Smooth muscle cell (in vitro differentiated cells): ENCODE data around the gene TSPAN16. TPM values are rescaled to one million over a fixed set of nuclear protein-coding genes. Genes with fewer than 3 reads are reported as not detected.
A peak's percentile ranks its signal among the peaks of the same experiment; 100 is the strongest.

Experiments
- DNase-seq: peaks from one replicate; lab custom pipeline; 2025; ENCODE audit not compliant: unreplicated experiment; lab: John Stamatoyannopoulos, UW
- H2AFZ ChIP-seq: fragments of 200-600 bp; sonication (generic); 2 replicates; pipeline ENCODE4 v1.6.0; 2016; ENCODE audit warnings: antibody characterized with exemption, low read depth, mild to moderate bottlenecking
- H3F3A ChIP-seq: fragments of 200-600 bp; sonication (generic); 2 replicates; pipeline ENCODE4 v1.6.0; 2017; ENCODE audit warnings: antibody characterized with exemption, low read depth
- H3K27ac ChIP-seq: fragments of 200-600 bp; sonication (generic); 2 replicates; pipeline ENCODE4 v1.5.1; 2016; ENCODE audit warnings: low read depth, mild to moderate bottlenecking
- H3K27me3 ChIP-seq: fragments of 200-600 bp; sonication (generic); 2 replicates; pipeline ENCODE4 v1.6.1; 2016; ENCODE audit warnings: low read depth, mild to moderate bottlenecking
- H3K36me3 ChIP-seq: fragments of 200-600 bp; sonication (generic); 2 replicates; pipeline ENCODE4 v1.5.1; 2016; ENCODE audit warnings: low read depth
- H3K4me1 ChIP-seq: fragments of 200-600 bp; sonication (generic); 2 replicates; pipeline ENCODE4 v1.5.1; 2016; ENCODE audit warnings: low read depth
- H3K4me2 ChIP-seq: fragments of 200-600 bp; sonication (generic); 2 replicates; pipeline ENCODE4 v1.6.0; 2016; ENCODE audit warnings: mild to moderate bottlenecking
- H3K4me3 ChIP-seq: fragments of 200-600 bp; sonication (generic); 2 replicates; pipeline ENCODE4 v1.5.1; 2016; ENCODE audit warnings: mild to moderate bottlenecking
- H3K79me2 ChIP-seq: fragments of 200-600 bp; sonication (generic); 2 replicates; pipeline ENCODE4 v1.6.0; 2016; ENCODE audit warnings: low read depth, mild to moderate bottlenecking
- H3K9ac ChIP-seq: fragments of 200-600 bp; sonication (generic); 2 replicates; pipeline ENCODE4 v1.6.0; 2016; ENCODE audit warnings: low read depth
- H3K9me3 ChIP-seq: fragments of 200-600 bp; sonication (generic); replicated peaks from 2 replicates; pipeline ENCODE4 v1.5.1; 2016; ENCODE audit warnings: low read depth
- H4K20me1 ChIP-seq: fragments of 200-600 bp; sonication (generic); 2 replicates; pipeline ENCODE4 v1.6.0; 2016; ENCODE audit warnings: low read depth
- WGBS: methylation state at CpG from one replicate; pipeline ENCODE4 v1.1.7; 2016; ENCODE audit warnings: low lambda C conversion rate; 5-methylcytosine and 5-hydroxymethylcytosine counted together
- polyA plus RNA-seq: library from polyadenylated mRNA; unstranded; fragments of >200 nt; fragmentation: Nextera tagmentation; extraction: Ambion mirVana; gene quantifications from 2 replicates; pipeline ENCODE4 v1.2.1, GENCODE V29; 2016
- total RNA-seq: library from RNA; depleted of rRNA; stranded (reverse); fragments of >200 nt; gene quantifications from 2 replicates; pipeline ENCODE4 v1.2.3, GENCODE V29; 2014
- TF ChIP-seq, protein P1 (sequence below): fragments of 200-600 bp; sonication (generic); IDR thresholded peaks from 2 replicates; pipeline ENCODE4 v1.5.1; 2017; ENCODE audit warnings: borderline replicate concordance, mild to moderate bottlenecking, antibody characterized with exemption; ENCODE audit not compliant: insufficient read depth, poor library complexity, severe bottlenecking

TSPAN16 gene
- total and polyA plus RNA-seq, 2 experiments from 2014 or later, result not detected

DNA sequence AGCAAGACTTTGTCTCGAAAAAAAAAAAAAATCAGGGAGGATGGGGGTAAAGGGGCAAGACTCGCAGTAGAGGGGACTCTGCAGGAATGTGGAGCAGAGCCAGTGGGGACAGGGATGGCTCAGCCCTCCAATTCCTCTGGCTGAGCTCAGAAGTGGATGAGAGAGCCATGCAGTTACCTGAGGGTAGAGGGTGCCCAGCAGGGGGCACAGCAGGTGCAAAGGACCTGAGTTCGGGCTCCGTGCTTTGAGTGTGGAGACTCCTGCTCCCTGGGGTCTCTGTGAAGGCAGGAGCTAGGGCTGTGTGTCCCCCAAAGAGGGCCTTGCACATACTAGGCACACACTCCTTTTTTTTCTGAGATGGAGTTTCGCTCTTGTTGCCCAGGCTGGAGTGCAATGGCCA, 41.3 kb upstream of the TSPAN16 start:
- Histone ChIP-seq H3K4me2 (no peak overlapping the region), H3K9me3 (no peaks in the 10 kb centered on the region), H3K27ac (no peak overlapping the region), H3K36me3 (no peaks in the 10 kb centered on the region), H3K4me1 (no peaks in the 10 kb centered on the region), H3K9ac (no peak overlapping the region), H3K27me3 (no peaks in the 10 kb centered on the region), H3K4me3 (no peak overlapping the region), H3F3A (no peaks in the 10 kb centered on the region), H3K79me2 (no peaks in the 10 kb centered on the region), H2AFZ (no peak overlapping the region), H4K20me1 (no peaks in the 10 kb centered on the region)
- TF ChIP-seq, protein P1, sequence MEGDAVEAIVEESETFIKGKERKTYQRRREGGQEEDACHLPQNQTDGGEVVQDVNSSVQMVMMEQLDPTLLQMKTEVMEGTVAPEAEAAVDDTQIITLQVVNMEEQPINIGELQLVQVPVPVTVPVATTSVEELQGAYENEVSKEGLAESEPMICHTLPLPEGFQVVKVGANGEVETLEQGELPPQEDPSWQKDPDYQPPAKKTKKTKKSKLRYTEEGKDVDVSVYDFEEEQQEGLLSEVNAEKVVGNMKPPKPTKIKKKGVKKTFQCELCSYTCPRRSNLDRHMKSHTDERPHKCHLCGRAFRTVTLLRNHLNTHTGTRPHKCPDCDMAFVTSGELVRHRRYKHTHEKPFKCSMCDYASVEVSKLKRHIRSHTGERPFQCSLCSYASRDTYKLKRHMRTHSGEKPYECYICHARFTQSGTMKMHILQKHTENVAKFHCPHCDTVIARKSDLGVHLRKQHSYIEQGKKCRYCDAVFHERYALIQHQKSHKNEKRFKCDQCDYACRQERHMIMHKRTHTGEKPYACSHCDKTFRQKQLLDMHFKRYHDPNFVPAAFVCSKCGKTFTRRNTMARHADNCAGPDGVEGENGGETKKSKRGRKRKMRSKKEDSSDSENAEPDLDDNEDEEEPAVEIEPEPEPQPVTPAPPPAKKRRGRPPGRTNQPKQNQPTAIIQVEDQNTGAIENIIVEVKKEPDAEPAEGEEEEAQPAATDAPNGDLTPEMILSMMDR, result no peak
- no peak for DNase-seq
- WGBS, result 95% methylated on average over 5 of the region's 5 CpGs

DNA sequence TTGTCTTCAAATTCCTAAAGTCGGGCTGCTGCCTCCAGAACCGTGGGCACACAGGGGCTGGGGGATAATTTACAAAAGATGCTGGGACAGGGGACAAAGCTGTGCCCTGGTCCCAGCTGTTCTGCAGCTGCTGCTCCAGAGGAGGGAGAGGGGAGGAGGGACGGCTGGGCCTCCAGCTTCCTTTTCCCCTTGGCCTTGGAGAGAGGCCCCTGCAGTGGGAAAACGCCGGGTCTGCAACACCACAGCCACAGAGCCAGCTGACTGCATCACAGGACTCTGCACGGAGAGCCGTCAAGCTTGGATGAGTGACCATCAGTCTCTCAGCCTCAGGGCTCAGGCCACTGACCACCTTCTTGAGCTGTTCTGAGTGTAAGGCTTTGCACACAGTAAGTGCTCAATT, 39.8 kb upstream of the TSPAN16 start:
- Histone ChIP-seq H3K4me3 (no peak overlapping the region), H3K4me2 (no peak overlapping the region), H3K79me2 (peaks cover 4% of the 10 kb centered on the region), H3K9ac (no peak overlapping the region), H3F3A (no peaks in the 10 kb centered on the region), H4K20me1 (no peaks in the 10 kb centered on the region), H2AFZ (no peak overlapping the region), H3K36me3 (no peaks in the 10 kb centered on the region), H3K9me3 (no peaks in the 10 kb centered on the region), H3K4me1 (no peaks in the 10 kb centered on the region), H3K27ac (no peak overlapping the region), H3K27me3 (no peaks in the 10 kb centered on the region)
- TF ChIP-seq, protein P1, result no peak
- 36% methylated on average over 7 of the region's 7 CpGs for WGBS
- DNase-seq, result no peak

DNA sequence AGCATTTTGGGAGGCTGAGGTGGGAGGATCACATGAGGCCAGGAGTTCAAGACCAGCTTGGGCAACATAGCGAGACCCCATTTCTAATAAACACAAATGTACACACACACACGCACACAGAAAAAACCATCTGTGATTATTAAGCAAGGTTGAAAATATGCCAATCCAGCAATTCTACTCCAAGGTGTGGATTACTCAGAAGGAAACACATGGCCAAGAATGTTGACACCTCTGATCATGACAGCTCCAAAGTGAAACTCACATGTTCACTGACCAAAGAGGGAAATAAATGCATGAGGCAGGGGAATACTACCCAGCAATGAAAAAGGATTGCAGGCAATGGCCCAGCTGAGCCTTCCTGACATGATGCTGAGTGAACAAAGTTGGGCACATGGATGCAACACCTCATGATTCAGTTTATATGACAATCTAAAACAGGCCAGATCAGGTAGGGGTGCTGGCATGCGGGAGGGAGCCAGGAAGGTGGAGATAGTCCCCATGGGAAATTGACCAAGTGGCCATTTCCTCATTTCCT, 38.0 kb upstream of the TSPAN16 start:
- Histone ChIP-seq H3K4me3 (no peak overlapping the region), H3K27me3 (no peaks in the 10 kb centered on the region), H3K9ac (no peak overlapping the region), H2AFZ (no peak overlapping the region), H3K79me2 (peaks cover 10% of the 10 kb centered on the region), H3F3A (no peaks in the 10 kb centered on the region), H3K4me1 (no peaks in the 10 kb centered on the region), H3K4me2 (no peak overlapping the region), H3K9me3 (no peaks in the 10 kb centered on the region), H3K36me3 (no peaks in the 10 kb centered on the region), H4K20me1 (no peaks in the 10 kb centered on the region), H3K27ac (no peak overlapping the region)
- 100% methylated on average over 3 of the region's 3 CpGs for WGBS
- DNase-seq, result no peak
- TF ChIP-seq, protein P1, result no peak

DNA sequence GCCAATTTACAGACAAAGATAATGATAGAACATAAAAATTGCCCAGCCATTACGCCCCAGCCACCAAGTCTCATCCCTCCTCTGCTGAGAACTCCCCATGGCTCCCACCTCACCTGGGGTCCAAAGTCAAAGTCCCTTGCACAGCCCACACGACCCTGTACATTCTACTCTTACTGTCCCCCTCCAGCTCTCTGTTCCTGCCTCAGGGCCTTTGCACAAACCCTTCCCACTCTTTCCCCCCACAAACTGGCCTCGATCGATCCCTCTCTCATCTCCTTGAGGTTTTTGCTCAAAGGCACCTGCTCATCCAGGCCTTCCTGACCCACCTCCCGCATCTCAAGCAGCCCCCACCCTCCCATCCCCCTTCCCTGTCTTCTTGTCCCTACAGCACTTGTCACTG, 35.0 kb upstream of the TSPAN16 start:
- H3K27ac ChIP-seq, result no peak overlapping the region
- TF ChIP-seq, protein P1, result no peak
- no peaks in the 10 kb centered on the region for H4K20me1 ChIP-seq
- no peaks in the 10 kb centered on the region for H3K27me3 ChIP-seq
- H3F3A ChIP-seq, result no peaks in the 10 kb centered on the region
- H3K9ac ChIP-seq, result no peak overlapping the region
- H3K36me3 ChIP-seq, result no peaks in the 10 kb centered on the region
- no peak overlapping the region for H3K4me2 ChIP-seq
- H3K4me1 ChIP-seq, result no peaks in the 10 kb centered on the region
- WGBS, result 87% methylated on average over 5 of the region's 5 CpGs
- no peak overlapping the region for H2AFZ ChIP-seq
- H3K9me3 ChIP-seq, result no peaks in the 10 kb centered on the region
- H3K79me2 ChIP-seq, result peaks cover 10% of the 10 kb centered on the region
- no peak for DNase-seq
- H3K4me3 ChIP-seq, result peak overlapping the region; percentile 95
